GM23248 (cell line): ENCODE measurements around the gene DUSP5.

Experiments used
- EZH2 ChIP-seq: fragments of 200-600 bp; sonication (generic); IDR thresholded peaks from 2 replicates; pipeline ENCODE4 v1.6.1; 2018; ENCODE audit warnings: antibody characterized with exemption, mild to moderate bottlenecking; ENCODE audit not compliant: insufficient read depth, poor library complexity, severe bottlenecking
- EZH2phosphoT487 ChIP-seq: fragments of 200-600 bp; sonication (generic); IDR thresholded peaks from 2 replicates; pipeline ENCODE4 v1.6.1; 2018; ENCODE audit warnings: antibody characterized with exemption, moderate library complexity, mild to moderate bottlenecking, low read depth; ENCODE audit not compliant: insufficient read depth

DNA sequence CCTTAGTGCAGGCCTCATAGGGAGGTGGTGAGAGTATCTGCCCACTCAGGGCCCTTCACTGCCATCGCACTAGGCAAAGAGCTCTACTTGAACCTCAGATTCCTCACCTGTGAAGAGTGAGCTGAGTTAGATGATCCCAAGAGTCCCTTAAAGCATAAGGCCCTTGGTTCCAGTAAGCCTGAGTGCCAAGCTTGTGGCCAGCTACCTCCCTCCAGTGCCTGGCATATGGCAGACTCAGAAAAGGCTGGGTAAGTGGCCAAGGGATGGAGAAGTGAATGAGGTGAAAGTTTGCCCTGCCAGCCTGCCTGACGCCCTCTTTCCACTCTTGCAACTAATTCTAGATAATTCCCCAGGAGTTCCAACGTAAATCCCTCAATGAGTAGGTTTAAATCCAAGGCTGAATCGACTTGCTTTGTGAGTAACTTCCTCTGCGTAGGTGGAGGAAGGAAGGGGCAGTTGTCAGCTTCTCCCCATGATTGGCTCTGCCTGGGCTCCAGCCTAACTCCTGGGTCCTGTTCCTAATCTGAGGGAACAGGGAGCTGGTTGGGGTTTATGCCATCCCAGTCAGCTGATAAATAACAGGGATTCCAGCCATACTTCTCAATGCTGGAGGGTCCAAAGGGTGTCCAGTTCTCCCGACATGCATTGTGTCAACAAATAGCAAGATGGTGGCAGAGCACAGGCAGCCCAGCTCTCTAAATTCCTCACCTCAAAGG, 14.2 kb downstream of the DUSP5 start:
- TF ChIP-seq EZH2 = no peak
- TF ChIP-seq EZH2phosphoT487 = no peak
